Stomach (tissue), 9 donors: ENCODE results near the gene COX4I2. TPM values are rescaled to one million over a fixed set of nuclear protein-coding genes. Genes with fewer than 3 reads are reported as not detected.
A peak's percentile ranks its signal among the peaks of the same experiment; 100 is the strongest.

Source experiments
- DNase-seq, 2 donors: peaks; one replicate each; pipeline versions ENCODE4 v3.0.0 to v3.0.0-alpha.2; 2013 to 2019
- H3K27ac ChIP-seq, 5 donors: fragments of 200-600 bp in 4 of 5; sonication (generic) in 4 of 5; one replicate each; pipeline ENCODE4 v1.5.1; 2013 to 2019; ENCODE audit warnings: mild to moderate bottlenecking in 1 of 5, moderate library complexity in 1 of 5
- H3K27me3 ChIP-seq, 3 donors: fragments of 200-600 bp; sonication (generic); one replicate each; pipeline ENCODE4 v1.5.1; 2017 to 2019; ENCODE audit warnings: mixed run types in 1 of 3
- H3K36me3 ChIP-seq, 4 donors: fragments of 200-600 bp; sonication (generic); 1 replicate in 3 of 4; 2 replicates in 1 of 4; pipeline ENCODE4 v1.5.1; 2016 to 2019
- H3K4me1 ChIP-seq, 4 donors: fragments of 200-600 bp; sonication (generic); one replicate each; pipeline ENCODE4 v1.5.1; 2016 to 2019
- H3K4me3 ChIP-seq, 4 donors: fragments of 200-600 bp; sonication (generic) in 3 of 4; one replicate each; pipeline ENCODE4 v1.5.1; 2016 to 2019; ENCODE audit warnings: mild to moderate bottlenecking in 1 of 4
- H3K9me3 ChIP-seq, 4 donors: fragments of 200-600 bp; sonication (generic); one replicate each; pipeline ENCODE4 v1.5.1; 2016 to 2019
- EP300 ChIP-seq: sonication (generic); formaldehyde crosslinking; IDR thresholded peaks from one replicate; pipeline ENCODE4 v1.6.1; 2017; ENCODE audit warnings: antibody characterized with exemption
- POLR2A ChIP-seq, 4 donors: fragments of 450-650 bp; IDR thresholded peaks; one replicate each; pipeline ENCODE4 v1.6.1; 2016; ENCODE audit warnings: antibody characterized with exemption in 4 of 4, control low read depth in 2 of 4, mild to moderate bottlenecking in 1 of 4, moderate library complexity in 1 of 4
- POLR2AphosphoS5 ChIP-seq, 3 donors: sonication (generic); formaldehyde crosslinking; IDR thresholded peaks; one replicate each; pipeline ENCODE4 v1.6.1; 2016; ENCODE audit warnings: antibody characterized with exemption in 3 of 3
- WGBS, 5 donors: extraction: QIAGEN DNeasy Blood & Tissue Kit in 3 of 5; methylation state at CpG; one replicate each; pipeline versions ENCODE4 v1.1.5 to v1.1.7; 2013 to 2018; 5-methylcytosine and 5-hydroxymethylcytosine counted together
- intact Hi-C: fragments of 100-400 bp; cut with DNase I; formaldehyde crosslinking; loops from one replicate; pipeline ENCODE4 v1.15.1; 2023; ENCODE audit warnings: low total_unique reads
- polyA plus RNA-seq, 3 donors: library from polyadenylated mRNA; stranded (reverse); fragments of 200-250 nt; gene quantifications; one replicate each; pipeline ENCODE4 v1.2.3, GENCODE V29; 2013
- total RNA-seq, 5 donors: library from RNA; depleted of rRNA; stranded (reverse); fragments of >200 nt; gene quantifications; one replicate each; pipeline versions ENCODE4 v1.1.0 to v1.2.3, GENCODE V29; 2014 to 2016
- TF ChIP-seq, protein P1 (sequence below), 7 experiments: fragments of 450-650 bp in 4 of 7; fragments of 200-600 bp in 3 of 7; sonication (generic) in 3 of 7; IDR thresholded peaks; one replicate each; pipeline ENCODE4 v1.5.1; 2016 to 2019; ENCODE audit warnings: antibody characterized with exemption in 7 of 7, control low read depth in 2 of 7, mild to moderate bottlenecking in 1 of 7
- donor health status: healthy with polysubstance abuse.
- donor health status: Bipolar disorder and iron deficiency.
- donor health status: healthy.

COX4I2 gene
- total and polyA plus RNA-seq, 8 donors: 1.8 to 6.7 (median 4.2) TPM; not detected in 3

- 67 to 73% (median 71%) methylated on average over 6 of the region's 6 CpGs for WGBS, 5 donors
- Histone ChIP-seq H3K27ac (peak overlapping the region; percentile 74 to 90 (median 83)), H3K4me3 (peak overlapping the region in 1 of 4 donors; percentile 31), H3K27me3 (no peaks in the 10 kb centered on the region), H3K36me3 (peaks cover 15 to 29% (median 28%) of the 10 kb centered on the region in 4 donors), H3K9me3 (no peaks in the 10 kb centered on the region), H3K4me1 (peaks cover 53 to 63% (median 62%) of the 10 kb centered on the region in 4 donors)
- TF ChIP-seq, protein P1, sequence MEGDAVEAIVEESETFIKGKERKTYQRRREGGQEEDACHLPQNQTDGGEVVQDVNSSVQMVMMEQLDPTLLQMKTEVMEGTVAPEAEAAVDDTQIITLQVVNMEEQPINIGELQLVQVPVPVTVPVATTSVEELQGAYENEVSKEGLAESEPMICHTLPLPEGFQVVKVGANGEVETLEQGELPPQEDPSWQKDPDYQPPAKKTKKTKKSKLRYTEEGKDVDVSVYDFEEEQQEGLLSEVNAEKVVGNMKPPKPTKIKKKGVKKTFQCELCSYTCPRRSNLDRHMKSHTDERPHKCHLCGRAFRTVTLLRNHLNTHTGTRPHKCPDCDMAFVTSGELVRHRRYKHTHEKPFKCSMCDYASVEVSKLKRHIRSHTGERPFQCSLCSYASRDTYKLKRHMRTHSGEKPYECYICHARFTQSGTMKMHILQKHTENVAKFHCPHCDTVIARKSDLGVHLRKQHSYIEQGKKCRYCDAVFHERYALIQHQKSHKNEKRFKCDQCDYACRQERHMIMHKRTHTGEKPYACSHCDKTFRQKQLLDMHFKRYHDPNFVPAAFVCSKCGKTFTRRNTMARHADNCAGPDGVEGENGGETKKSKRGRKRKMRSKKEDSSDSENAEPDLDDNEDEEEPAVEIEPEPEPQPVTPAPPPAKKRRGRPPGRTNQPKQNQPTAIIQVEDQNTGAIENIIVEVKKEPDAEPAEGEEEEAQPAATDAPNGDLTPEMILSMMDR (IDR thresholded peaks at IDR 0.05): no peak
- DNase-seq: no peak
- intact Hi-C loops: loop anchor here (5.0 kb wide), 1 partner anchor 65 kb away; no protein-coding TSS in a partner anchor
Measured at GRCh38 chr20:31662372-31662854, 24.7 kb downstream of the COX4I2 start.

- DNase-seq: no peak
- intact Hi-C loops: loop anchor here (5.0 kb wide), 1 partner anchor 64 kb away; no protein-coding TSS in a partner anchor
- no peak overlapping the region for H3K4me3 ChIP-seq
- H3K36me3 ChIP-seq: peaks cover 15 to 29% (median 28%) of the 10 kb centered on the region in 4 donors
- no peaks in the 10 kb centered on the region for H3K27me3 ChIP-seq
- peaks cover 63 to 72% (median 72%) of the 10 kb centered on the region in 4 donors for H3K4me1 ChIP-seq
- TF ChIP-seq POLR2AphosphoS5 (IDR thresholded peaks at IDR 0.05): no peak
- TF ChIP-seq, protein P1 (IDR thresholded peaks at IDR 0.05): no peak
- no peak for TF ChIP-seq EP300
- TF ChIP-seq POLR2A (IDR thresholded peaks at IDR 0.05): no peak
- peak overlapping the region; percentile 39 to 90 (median 79) for H3K27ac ChIP-seq
- WGBS, 5 donors: 45 to 77% (median 74%) methylated on average over 2 of the region's 2 CpGs
- no peaks in the 10 kb centered on the region for H3K9me3 ChIP-seq
Measured at GRCh38 chr20:31663524-31663837, 25.8 kb downstream of the COX4I2 start.

GRCh38 chr20:31663838-31664695, 26.4 kb downstream of the COX4I2 start:
- no peak overlapping the region for H3K4me3 ChIP-seq
- H3K4me1 ChIP-seq: peaks cover 69 to 78% (median 75%) of the 10 kb centered on the region in 4 donors
- 22 to 43% (median 26%) methylated on average over 8 to 11 of the region's 11 CpGs for WGBS, 5 donors
- no peaks in the 10 kb centered on the region for H3K27me3 ChIP-seq
- no peaks in the 10 kb centered on the region for H3K9me3 ChIP-seq
- H3K27ac ChIP-seq: peak overlapping the region; percentile 69 to 90 (median 82)
- H3K36me3 ChIP-seq: peaks cover 15 to 29% (median 28%) of the 10 kb centered on the region in 4 donors
- DNase-seq: peak; percentile 78 to 79
- intact Hi-C loops: loop anchor here (5.0 kb wide), 1 partner anchor 63 kb away; no protein-coding TSS in a partner anchor
- TF ChIP-seq POLR2A (IDR thresholded peaks at IDR 0.05) (no peak), POLR2AphosphoS5 (IDR thresholded peaks at IDR 0.05) (peak in 2 of 3 donors; percentile 13 to 39), EP300 (no peak)
- TF ChIP-seq, protein P1 (IDR thresholded peaks at IDR 0.05): no peak

DNA sequence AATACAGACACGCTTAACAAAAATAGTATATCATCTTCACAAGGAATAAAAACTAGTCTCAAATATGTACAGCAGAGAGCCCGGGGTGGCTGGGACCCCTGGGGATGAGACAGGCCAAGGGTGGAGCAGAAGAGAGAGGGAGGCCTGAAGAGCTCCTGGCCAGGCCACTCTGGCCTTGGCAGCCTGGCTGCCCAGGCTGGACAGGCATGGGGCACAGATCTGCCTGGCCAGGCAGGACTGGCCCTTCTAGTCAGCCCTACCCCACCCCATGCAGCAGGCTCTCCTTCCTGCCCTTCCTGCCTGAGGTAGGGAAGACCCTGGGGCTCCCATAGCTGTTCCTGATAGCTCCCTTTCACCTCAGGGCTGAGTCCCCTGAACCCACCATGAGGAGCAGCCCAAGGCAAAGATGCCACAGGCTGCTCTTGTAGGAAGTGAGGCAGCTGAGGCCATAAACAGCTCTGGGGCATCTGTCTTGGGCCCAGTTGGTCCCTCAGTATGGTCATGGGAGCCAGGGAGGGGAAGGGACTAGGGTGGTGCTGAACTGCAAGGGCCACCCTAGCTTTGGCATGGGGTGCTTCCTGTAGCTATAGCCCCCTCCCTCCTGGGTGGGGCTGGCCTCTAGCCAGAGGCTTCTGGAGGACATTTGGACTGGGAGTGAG, 27.1 kb downstream of the COX4I2 start:
- TF ChIP-seq POLR2A (IDR thresholded peaks at IDR 0.05) (no peak), EP300 (no peak), POLR2AphosphoS5 (IDR thresholded peaks at IDR 0.05) (no peak)
- TF ChIP-seq, protein P1 (IDR thresholded peaks at IDR 0.05): no peak
- no peak for DNase-seq
- Histone ChIP-seq H3K27me3 (no peaks in the 10 kb centered on the region), H3K9me3 (no peaks in the 10 kb centered on the region), H3K27ac (peak overlapping the region; percentile 69 to 90 (median 82)), H3K4me1 (peaks cover 77 to 86% (median 82%) of the 10 kb centered on the region in 4 donors), H3K36me3 (peaks cover 15 to 34% (median 28%) of the 10 kb centered on the region in 4 donors), H3K4me3 (no peak overlapping the region)
- intact Hi-C loops: loop anchor here (5.0 kb wide), 1 partner anchor 62 kb away; no protein-coding TSS in a partner anchor
- 8 to 43% (median 25%) methylated on average over 2 of the region's 2 CpGs for WGBS, 5 donors
